Cortex of kidney (tissue), 1 donor: ENCODE measurements around the gene NFIA.
"Not testable (repeated sequence)": the region's sequence is repeated elsewhere in the genome, so short reads cannot be mapped to it uniquely, and the experiment has no call there.

Experiments
- DNase-seq: peaks from one replicate; lab custom pipeline; 2025; lab: John Stamatoyannopoulos, UW

The NFIA gene

DNA sequence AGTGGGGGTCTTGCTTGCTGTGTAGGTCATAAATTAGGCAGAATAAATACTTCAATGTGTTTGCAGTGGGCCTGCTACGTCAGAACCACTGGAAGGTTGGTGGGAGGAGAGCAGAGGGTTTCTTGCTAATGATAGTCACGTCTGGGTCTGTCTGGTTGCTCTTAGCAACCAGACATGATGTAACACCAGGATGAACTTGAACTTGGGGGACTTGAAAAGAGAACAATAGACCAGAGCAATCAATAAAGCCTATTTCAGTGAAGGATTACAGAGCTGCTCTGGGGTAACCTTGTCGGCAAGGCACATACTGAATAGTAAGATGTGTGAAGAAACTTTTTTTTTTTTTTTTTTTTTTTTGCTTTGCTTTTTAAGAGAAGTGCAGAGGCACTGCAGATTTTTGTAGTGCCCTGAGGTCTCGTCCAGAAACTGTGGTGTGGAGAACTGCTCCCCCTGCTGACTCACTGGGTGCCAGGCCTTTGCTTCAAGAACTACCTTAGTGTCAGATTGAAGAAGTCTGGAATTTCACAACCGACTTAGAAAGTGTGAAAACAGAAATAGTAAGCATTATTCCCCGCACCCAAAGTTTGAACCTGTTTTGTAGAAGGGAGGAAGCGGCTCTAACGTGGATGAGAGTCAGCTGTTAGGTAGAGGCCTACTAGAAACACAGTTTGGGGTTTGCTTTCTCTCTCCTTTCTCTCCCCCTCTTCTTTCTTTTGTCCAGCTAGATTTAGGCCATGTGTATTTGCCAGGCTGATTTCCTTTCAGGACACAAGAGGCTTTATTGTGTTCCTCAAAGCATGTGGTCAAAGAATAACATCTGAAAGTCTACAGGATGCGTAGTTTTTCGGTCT is 371.0 kb downstream of the NFIA start:
- no peak for DNase-seq

DNA sequence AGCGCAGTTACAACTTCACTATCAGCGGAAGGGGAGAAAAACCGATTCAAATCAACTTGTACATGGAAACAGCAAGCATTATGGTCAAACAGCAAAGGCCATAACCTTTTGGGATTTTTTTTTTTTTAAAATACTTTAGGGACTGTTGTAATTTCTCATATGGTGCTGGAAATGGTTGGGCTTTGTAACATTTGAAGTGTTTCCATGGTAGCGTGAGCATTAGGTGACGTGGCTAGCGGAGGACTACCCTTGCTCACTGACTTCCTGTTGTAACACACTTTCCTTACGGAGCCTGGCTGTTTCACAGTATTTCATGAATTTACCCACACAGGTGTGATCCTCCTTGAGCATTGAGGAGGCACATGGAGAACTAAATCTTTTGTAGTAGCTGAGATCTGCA is 373.0 kb downstream of the NFIA start:
- no peak for DNase-seq

DNA sequence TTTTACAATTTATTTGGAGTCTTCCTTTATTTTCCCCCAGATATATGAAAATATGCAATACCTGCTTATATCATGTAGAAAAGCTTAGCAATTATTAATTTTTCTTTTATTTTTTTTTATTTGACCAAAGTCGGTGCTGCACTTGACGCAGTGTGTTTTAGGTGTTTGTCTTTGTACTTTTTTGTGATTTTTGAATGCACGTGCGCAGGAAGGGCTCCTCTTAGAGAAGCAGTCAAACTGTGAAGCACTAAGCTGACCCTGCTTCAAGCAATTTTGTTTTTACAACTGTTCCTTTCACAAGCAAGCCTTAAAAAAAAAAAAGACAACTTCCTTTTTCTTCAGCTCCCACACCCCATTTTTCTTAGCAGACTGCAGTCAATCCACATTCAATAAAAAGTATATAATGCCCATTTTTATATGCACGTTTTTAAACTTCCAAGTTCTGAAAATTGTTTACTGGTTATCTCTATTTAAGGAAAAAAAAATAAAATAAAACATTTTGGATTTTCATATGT is 375.2 kb downstream of the NFIA start:
- no peak for DNase-seq

DNA sequence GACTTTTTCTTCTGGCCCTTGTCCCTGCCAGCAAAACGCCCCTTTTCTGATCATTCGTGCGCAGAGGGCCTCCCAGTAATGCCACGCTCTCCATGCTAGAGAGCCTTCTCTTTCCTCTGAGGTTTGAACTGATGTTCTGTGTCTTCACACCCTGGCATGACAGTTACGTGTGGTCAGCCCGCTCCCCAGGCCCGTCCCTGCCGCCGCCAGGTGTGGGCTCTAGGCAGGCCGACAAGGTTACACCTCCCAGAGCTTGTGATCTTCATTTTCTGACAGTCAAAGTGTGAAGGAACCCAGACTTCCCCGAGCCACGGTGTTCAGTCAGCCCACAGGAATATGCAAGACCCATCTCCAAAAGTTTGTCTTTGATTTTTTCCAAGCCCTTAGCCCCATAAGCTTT is 377.0 kb downstream of the NFIA start:
- no peak for DNase-seq

DNA sequence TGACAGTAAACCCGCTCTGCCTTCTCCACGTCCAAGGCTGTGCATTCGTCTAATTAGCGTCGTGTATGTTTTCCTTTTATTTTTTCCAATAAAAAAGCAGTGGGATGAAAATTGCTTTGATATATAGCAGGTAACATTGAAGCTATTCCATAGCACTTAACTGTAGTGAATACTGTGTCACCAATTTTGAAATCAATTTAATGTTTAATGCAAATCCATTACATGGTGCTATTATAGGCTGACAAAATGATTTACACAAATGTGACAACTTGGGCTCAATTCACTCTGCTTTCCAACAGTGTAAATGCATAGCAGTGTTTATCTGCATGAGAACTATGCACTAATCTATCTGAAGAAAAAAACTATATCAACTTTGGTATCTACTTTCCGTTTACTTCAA is 377.8 kb downstream of the NFIA start:
- DNase-seq = no peak

DNA sequence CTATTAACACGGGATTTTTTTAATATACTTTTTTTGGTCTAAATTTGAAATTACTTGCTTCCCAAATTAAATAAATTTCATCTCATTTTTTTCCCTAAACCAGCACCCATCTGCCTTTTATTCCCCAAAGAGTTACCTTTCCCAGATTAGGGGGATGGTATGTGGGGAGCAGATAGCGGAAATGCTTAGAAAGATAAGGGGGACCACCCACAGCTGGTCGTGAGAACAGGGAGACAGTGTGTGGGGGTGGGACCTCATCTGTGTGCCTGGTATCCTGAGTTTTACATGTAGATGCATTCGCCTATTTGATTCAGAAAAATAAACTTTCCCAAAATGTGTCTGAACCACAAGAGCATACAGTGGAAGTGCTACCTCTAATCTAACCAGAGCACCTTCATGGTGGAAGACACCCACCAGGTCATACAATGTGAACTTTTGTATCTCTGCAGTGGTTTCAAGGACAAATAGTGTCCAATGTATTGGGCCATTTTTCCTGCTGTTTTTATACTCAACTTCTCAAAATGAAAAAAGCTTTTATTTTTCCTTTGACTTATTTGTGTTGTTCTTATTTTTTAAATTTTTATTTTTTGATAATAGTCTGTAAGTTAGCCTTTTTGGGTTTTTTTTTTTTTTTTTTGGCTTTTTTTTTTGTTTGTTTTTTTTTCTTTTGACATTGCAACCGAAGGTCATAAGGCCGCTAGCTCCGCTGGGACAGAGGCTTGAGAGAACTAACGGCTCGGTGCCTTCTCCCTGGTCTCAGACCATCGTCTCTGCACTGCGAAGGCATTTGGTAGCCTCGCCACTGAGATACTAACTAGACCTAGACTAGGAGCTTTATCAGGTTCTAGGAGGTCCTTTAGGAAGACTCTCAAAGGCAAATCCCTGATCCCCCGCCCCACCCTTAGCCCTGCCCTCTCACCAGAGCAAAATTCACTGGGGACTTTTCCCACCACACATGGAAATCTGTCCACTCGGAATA is 379.3 kb downstream of the NFIA start:
- DNase-seq = no peak

DNA sequence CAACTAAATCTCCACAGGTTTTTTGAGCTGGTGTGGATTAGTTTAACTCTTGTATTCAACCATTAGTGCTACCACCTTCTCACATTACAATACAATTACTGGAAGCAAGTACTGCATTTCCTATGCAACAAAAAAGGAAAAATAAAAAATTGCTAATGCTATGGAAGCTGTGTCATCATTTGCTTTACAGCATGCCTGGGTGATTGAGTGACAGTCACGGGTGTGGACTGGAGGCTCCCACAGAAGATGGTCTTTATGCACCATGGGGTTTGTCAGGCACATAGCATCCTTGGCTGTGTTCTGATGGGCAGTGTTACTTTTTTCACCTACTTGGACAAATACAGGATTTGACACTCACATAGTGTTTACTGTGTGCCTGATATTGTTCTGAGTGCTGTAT is 380.3 kb downstream of the NFIA start:
- DNase-seq = no peak

DNA sequence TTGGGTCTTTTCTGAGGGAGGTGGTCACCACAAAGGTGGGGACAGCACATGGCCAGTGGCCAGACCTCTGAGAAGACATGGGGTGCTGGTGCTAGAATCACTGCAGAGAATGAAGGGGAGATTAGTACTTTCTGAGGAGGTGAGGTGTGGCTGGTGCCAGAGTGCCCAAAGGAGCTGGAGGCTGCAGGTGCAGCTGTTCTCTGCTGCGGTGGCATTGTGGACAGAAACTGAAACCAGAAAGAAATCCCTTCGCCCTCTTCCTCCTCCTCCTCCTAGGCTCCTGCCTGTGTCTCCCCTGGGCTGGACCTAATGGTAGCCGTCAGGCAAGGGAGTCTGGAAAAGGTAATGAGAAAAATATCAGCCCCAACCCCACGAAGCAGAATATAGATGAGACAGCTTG is 380.9 kb downstream of the NFIA start:
- no peak for DNase-seq

DNA sequence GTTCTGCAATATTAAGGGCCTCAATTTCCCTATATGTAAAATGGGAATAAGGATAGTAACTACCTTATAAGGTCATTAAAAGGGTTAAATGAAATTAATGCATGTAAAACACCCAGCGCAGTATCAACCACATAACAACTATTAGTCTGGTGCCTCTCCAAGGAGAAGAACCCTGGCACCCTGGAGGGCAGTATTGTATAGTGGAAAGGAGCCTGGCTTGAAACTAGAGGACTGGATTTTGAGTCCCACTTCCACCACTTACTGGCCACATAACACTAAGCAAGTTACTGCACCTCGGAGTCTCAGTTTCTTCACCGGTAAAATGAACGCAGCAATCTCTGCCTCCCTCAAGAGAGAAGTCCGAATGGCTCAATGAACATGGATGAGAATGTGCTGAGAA is 385.5 kb downstream of the NFIA start:
- DNase-seq = not testable (repeated sequence)

DNA sequence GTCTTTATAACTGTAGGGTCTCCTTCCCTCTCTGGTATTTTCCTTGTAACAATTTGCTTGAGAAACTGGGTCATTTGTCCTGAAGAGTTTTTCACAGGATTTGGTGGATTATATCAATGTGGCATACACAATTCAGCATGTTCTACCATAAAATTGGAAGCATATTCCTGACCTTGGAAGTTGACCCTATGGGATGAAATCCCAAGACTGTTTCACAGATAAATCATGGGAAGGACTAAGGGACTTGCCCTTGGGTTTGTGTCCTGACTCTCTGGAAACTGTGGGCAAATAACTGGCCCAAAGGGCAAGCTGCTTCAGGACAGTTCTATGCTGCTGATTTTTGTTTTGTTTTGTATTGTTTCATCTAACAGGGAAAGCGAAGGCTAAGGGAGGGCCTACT is 387.0 kb downstream of the NFIA start:
- no peak for DNase-seq

DNA sequence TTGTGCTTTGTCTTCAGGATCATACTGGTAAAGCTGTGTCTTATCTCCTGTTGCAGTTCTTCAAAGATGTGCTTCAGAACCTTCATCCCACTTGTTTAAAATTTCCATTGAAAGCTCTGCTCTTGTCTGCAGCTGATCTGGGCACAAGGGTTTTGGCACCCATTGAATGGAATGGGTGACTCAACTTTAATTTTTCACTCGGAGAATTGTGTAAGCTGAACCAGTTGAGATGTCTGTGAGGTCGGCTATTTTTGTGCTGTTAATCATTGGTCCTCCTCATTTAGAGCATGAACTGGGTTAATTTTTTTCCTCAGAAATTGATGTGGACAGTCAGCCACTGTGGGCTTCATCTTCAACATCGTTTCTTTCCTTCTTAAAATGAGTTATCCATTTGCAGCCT is 390.5 kb downstream of the NFIA start:
- DNase-seq = no peak

DNA sequence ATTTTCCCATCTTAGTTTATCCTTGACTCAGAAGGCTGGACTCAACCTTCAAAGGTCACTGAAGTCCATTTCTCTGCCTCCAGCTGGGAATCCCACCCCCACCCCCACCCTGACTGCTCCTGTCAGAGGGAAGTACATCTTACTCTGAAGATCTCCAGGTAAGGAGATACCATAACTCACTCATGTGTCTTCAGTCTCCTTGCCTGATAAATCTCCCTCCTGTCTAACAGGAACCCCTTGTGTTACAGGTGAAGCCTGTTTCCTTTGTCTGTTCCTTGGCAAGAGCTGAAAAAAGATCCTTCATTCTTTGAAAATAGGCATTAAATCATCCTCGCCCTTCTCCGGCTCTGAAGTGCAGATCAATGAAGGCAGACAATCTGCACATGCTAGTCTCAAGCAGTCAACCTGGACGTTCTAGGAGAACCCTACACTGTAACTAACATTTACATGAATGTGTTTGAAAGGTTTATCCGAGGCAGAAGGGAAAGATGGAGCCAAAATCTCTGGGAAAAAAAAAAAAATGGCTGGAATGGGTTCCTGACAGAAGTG is 392.0 kb downstream of the NFIA start:
- DNase-seq = no peak

DNA sequence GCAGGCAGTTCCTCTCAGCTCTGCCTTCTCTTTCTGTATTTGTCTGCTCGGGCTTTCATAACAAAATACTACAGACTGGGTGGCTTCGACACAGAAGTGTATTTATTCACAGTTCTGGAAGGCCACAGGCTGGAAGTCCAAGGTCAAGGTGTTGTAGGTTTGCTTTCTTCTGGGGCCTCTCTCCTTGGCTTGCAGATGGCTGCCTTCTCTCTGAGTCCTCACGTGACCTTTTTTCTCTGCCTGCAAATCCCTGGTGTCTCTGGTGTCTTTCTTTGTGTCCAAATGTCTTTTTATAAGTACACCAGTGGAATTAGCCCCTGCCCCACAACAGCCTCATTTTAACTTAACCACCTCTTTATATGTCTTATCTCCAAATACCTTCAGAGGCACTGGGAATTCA is 392.6 kb downstream of the NFIA start:
- DNase-seq = no peak

DNA sequence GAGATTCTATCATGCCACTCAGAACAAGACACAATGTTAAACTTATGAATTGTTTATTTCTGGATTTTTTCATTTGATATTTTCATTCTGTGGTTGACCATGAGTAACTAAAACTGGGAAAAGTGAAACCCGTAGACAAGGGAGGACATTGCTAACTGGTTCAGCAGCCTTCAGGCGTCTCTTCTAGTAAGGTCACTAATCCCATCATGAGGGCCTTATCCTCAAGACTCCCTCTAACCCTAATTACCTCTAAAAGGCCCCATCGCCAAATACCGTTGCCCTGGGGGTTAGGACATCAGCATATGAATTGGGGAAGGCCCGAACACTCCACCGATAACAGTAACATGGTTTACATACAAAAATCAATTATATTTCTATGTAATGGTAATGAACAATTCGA is 394.9 kb downstream of the NFIA start:
- no peak for DNase-seq

DNA sequence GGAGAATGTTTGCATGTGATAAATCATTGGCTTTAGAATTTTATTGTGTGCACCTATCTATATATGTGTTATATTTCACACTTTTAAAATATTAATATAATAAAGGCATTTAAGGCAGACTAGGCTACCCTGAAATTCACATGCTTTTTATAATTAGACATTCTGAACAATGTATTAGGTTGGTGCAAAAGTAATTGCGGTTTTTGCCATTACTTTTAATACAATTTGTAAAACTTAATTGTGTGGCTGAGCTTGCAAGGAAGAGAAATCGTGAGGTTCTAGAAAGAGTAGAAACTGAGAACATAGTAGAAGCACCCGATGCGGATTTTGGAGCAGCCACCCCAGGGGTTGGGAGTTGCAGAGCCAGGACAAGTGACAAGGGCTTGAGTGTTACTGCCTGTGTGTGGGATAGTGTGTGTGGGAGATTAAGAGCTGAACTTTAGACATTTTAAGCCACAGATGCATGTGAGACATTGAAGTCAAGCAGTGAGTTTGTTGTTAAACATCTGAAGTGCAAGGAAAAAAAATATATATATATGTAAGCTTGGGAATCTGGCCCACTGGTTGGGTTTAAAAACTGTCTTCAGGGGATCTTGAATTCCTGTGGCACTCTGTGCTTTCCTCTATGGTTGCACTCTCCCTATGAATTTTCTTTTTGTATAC is 398.0 kb downstream of the NFIA start:
- no peak for DNase-seq

DNA sequence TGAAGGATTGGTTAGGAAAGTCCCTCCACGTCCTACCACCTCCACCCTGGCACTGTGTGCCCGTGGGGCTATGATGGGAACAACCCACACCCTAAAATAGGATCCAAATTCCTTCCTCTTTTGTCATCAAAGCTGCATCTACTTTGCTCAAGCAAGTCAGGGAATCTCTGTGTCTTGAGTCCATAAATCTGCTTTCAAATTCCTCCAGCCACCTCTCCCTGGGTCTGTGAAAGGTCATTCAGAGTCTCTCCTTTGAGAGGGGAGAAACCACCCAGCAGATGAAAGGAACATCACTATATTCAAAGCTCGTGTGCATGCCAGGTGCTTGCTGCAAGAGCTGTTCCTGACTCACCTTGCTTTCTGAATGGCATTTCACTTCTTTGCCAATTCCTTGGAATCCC is 399.0 kb downstream of the NFIA start:
- DNase-seq = no peak

DNA sequence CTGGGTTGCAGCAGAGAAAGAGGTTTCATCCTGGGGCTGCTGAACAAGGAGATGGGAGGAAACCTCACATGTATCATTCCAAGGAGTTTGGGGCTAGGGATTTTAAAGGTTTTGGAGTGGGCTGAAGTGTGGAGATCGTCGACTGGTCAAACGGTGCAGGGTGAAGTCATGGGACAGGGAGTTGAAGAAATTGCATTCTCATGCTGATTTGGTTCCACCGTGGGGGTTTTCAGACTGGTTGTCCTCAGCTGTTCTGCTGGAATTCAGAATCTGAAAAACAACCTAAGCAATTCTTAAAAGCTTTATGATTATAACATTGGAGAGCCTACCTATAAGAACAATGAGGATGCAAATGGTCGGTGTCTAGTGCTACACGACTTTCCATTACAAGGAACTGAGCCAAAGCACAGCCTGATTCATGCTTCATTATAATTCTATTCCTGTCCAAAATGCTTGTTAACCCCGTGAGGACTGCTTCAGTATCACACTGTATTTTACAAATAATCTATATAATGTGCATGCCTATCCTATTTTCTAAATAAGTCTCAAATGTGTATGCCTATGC is 399.9 kb downstream of the NFIA start:
- no peak for DNase-seq

DNA sequence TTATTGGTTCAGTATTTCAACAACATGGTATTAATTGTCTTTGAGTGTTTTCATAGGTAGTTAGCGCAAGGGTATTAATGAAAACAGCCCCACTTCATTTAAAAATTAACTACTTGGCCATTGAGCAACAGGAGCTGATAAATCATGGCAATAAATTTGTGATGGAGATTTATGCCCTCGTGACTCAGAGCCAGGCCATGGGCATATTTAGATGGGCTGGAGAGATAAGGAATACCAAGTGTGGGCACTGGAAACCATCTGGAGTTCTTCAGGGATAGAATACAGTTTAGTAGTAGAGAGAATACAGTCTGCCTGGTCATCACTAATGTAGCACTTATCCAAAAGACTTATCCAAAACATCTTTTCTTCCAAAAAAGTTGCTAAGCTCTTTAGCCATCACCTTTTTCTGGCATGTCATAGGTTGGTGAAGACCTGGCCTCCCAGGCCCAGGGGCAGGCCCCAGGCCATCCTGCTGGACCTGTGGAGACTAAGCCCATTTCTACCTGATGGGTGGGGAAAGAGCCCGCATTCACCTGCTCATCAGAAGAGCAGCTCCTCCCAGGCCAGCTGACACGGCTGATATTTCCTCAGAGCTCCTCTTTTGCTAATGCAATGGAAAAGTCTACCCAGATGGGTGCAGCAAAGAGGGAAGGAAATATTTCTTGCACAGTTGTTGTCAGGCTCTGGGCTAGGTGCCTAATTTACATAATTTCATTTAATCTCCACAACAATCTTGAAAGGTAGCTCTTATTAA is 404.6 kb downstream of the NFIA start:
- no peak for DNase-seq

DNA sequence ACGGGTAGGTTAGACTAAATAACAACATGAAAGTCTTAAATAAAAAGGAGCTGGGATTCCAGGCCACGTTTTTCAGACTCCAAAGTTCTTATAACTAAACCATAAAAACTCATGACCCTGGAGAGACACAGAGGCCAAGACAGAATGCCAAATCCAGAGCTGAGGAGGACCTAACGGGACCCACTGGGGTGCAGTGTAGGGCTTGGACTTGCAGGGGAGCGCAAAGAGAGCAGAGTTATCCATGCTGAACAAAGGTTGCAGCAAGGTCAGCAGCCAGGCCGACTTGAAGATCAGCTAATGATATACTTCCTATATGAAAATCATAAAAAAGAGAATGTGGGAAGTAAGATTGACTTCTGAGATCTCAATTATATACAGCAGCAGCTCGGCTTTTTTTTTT is 405.4 kb downstream of the NFIA start:
- DNase-seq = no peak

DNA sequence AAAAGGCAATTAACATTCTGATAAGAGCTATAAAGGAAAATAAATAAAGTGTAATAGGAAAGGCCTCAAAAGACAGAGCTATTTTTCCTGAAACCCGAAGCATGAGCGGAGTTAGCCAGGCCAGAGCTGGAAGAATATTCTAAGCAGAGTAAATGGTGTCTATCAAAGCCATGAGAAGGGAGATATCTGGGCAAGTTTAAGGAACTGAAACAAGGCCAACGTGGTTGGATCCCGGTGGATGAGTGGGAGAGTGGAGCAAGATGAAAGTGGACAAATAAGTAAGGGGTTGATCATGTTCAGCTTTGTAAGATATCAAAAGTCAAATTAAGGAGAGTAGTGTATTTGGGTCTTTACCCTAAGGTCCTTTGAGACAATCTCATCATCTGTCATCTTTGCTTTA is 408.6 kb downstream of the NFIA start:
- DNase-seq = no peak

DNA sequence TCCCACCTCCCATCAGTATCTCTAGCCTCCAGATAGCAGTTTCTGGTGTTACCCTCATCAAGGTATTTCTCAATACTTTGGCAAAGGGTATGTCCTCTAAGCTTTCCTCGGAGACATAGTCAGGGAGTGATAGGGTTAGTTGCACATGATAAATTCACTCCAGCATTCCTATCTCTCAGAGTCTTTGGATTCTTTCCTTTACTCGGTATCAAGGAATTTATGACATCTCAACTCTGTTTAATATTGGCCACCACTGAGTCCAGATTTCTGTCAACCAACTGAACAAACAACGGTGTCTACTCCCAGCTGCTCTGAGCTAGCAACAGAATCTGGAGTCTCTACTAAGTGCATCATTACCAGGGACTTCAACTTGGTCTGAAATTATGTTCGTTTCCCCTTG is 409.1 kb downstream of the NFIA start:
- DNase-seq = no peak
